ENCODE measurements around the gene NAB2. TPM values are rescaled to one million over a fixed set of nuclear protein-coding genes. Genes with fewer than 3 reads are reported as not detected.

The NAB2 gene
- total and polyA plus RNA-seq, 2 donors (not counting 3 experiments of a cell fraction or from before 2014, with no cell fraction given) = 14.6 to 15.9 TPM

GRCh38 chr12:57109207-57110103 is 20.5 kb downstream of the NAB2 start:
- H3K36me3 ChIP-seq (ENCODE audit: control insufficient read depth in 2 of 2, extremely low read depth in 1 of 2, insufficient read depth in 2 of 2, low read length in 2 of 2) = peaks cover 4 to 25% of the 10 kb centered on the region in 2 experiments
- no peaks in the 10 kb centered on the region for H3K9me3 ChIP-seq (replicated peaks; ENCODE audit: control insufficient read depth, insufficient read depth, low read length)
- H2AFZ ChIP-seq (ENCODE audit: low read depth, low read length) = peak overlapping the region; percentile 36
- dilution Hi-C loops (cut with MboI; ENCODE audit: extremely low pct_ligation_motif_present, low sequenced_read_pairs) = no loop called here
- no TSS peak for BruUV-seq (replicated peaks)
- peaks cover 14% of the 10 kb centered on the region for H3K4me1 ChIP-seq (ENCODE audit: control insufficient read depth, extremely low read depth, insufficient read depth, low read length)
- H3K4me3 ChIP-seq (replicated peaks in 1 of 3; ENCODE audit: insufficient read depth in 1 of 3, low read depth in 1 of 3, low read length in 3 of 3) = peak overlapping the region in 2 of 3 experiments; percentile 65 to 72
- ChIA-PET CTCF (interaction anchor here (1.1 to 3.5 kb wide), 3 partner anchors 16 to 40 kb away, joined by 3 to 449 read pairs (median 158); partner anchors contain the start of gene NAB2), POLR2A (interaction anchor here (0.6 kb wide), 1 partner anchor 23 kb away, joined by 6 read pairs; no protein-coding TSS in a partner anchor)
- FAIRE-seq (no peak), DNase-seq (ENCODE audit: low read depth, low spot score) (no peak)
- no peaks in the 10 kb centered on the region for H4K20me1 ChIP-seq (replicated peaks; ENCODE audit: control insufficient read depth, extremely low read depth, insufficient read depth, low read length)
- H3K27me3 ChIP-seq (ENCODE audit: control insufficient read depth in 2 of 2, insufficient read depth in 2 of 2, low read length in 2 of 2) = no peaks in the 10 kb centered on the region
- H3K27ac ChIP-seq (ENCODE audit: insufficient read depth, low read depth, low read length) = no peak overlapping the region
- intact Hi-C loops (cut with micrococcal nuclease) = loop anchor here (5.0 kb wide), 2 partner anchors 133 to 472 kb away; no protein-coding TSS in a partner anchor
- H3K4me2 ChIP-seq (ENCODE audit: insufficient read depth, low read length) = peak overlapping the region; percentile 78
- TF ChIP-seq MAX (IDR thresholded peaks at IDR 0.05; ENCODE audit: insufficient read depth, insufficient read length) = no peak
- TF ChIP-seq FOS (IDR thresholded peaks at IDR 0.05; ENCODE audit: borderline replicate concordance, insufficient read depth, low read length) = no peak
- TF ChIP-seq EZH2 (IDR thresholded peaks at IDR 0.05; ENCODE audit: borderline replicate concordance, low read depth, low read length, severe bottlenecking) = no peak
- no peak for TF ChIP-seq MYC (IDR thresholded peaks at IDR 0.05; ENCODE audit: low read depth, low read length)
- peaks cover 13% of the 10 kb centered on the region for H3K79me2 ChIP-seq (ENCODE audit: control insufficient read depth, insufficient read depth, low read length)
- no peaks in the 10 kb centered on the region for H3K9me1 ChIP-seq (replicated peaks; ENCODE audit: control insufficient read depth, extremely low read depth, insufficient read depth, low read length)
- no peak overlapping the region for H3K9ac ChIP-seq (replicated peaks; ENCODE audit: extremely low read depth, insufficient read depth, low read length)

Data from endothelial cell of umbilical vein (primary cell).